ENCODE measurements around the gene HEBP2. TPM values are rescaled to one million over a fixed set of nuclear protein-coding genes. Genes with fewer than 3 reads are reported as not detected.
A peak's percentile ranks its signal among the peaks of the same experiment; 100 is the strongest.
"Not testable (repeated sequence)": the region's sequence is repeated elsewhere in the genome, so short reads cannot be mapped to it uniquely, and the experiment has no call there.

HEBP2 gene
- total RNA-seq, 1 donor from 2014 or later = 18.9 TPM

GRCh38 chr6:138420356-138420755, 16.3 kb downstream of the HEBP2 start:
- Mint-ChIP-seq H3K4me1 (ENCODE audit: low read depth) (peaks cover 7% of the 10 kb centered on the region), H3K9me3 (no peaks in the 10 kb centered on the region), H3K27me3 (ENCODE audit: insufficient read depth) (no peaks in the 10 kb centered on the region), H3K27ac (no peak overlapping the region), H3K4me3 (no peak overlapping the region), H3K36me3 (ENCODE audit: low read depth) (peaks cover 18% of the 10 kb centered on the region)
- intact Hi-C loops (cut with micrococcal nuclease) = no loop called here
- no peak for DNase-seq (ENCODE audit: low spot score)

DNA sequence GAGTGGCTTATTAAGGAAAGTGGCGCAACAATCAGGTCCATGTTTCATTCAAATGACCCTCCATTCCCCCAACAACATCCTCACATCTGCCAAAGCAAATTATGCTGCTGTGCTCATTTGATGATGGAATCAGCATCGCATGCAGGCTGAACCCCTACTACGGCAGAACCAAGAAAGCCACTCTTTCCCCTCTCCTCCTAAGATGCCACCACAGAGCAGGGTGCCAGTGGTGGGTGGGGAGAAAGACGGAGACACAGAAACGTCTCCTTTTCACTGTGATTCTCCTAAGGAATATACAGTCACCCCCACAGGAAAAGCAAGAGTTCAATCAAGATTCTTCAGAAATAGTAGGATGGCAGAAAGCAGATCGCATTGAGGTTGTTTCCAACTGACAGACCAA, 17.1 kb downstream of the HEBP2 start:
- Mint-ChIP-seq H3K9me3 (no peaks in the 10 kb centered on the region), H3K27me3 (ENCODE audit: insufficient read depth) (no peaks in the 10 kb centered on the region), H3K36me3 (ENCODE audit: low read depth) (peaks cover 16% of the 10 kb centered on the region), H3K4me3 (no peak overlapping the region), H3K4me1 (ENCODE audit: low read depth) (peaks cover 7% of the 10 kb centered on the region), H3K27ac (no peak overlapping the region)
- intact Hi-C loops (cut with micrococcal nuclease) = no loop called here
- no peak for DNase-seq (ENCODE audit: low spot score)

- H3K4me3 Mint-ChIP-seq = no peak overlapping the region
- H3K9me3 Mint-ChIP-seq = no peaks in the 10 kb centered on the region
- no peak for DNase-seq (ENCODE audit: low spot score)
- H3K36me3 Mint-ChIP-seq (ENCODE audit: low read depth) = peaks cover 15% of the 10 kb centered on the region
- intact Hi-C loops (cut with micrococcal nuclease) = no loop called here
- H3K27me3 Mint-ChIP-seq (ENCODE audit: insufficient read depth) = no peaks in the 10 kb centered on the region
- H3K4me1 Mint-ChIP-seq (ENCODE audit: low read depth) = peaks cover 7% of the 10 kb centered on the region
- H3K27ac Mint-ChIP-seq = no peak overlapping the region
Observed at GRCh38 chr6:138421608-138422007, 17.6 kb downstream of the HEBP2 start.

- Mint-ChIP-seq H3K27me3 (ENCODE audit: insufficient read depth) (no peaks in the 10 kb centered on the region), H3K36me3 (ENCODE audit: low read depth) (peaks cover 10% of the 10 kb centered on the region), H3K27ac (no peak overlapping the region), H3K9me3 (no peaks in the 10 kb centered on the region), H3K4me3 (no peak overlapping the region), H3K4me1 (ENCODE audit: low read depth) (peaks cover 7% of the 10 kb centered on the region)
- intact Hi-C loops (cut with micrococcal nuclease) = no loop called here
- DNase-seq (ENCODE audit: low spot score) = no peak
Observed at GRCh38 chr6:138422861-138423260, 18.8 kb downstream of the HEBP2 start.

DNA sequence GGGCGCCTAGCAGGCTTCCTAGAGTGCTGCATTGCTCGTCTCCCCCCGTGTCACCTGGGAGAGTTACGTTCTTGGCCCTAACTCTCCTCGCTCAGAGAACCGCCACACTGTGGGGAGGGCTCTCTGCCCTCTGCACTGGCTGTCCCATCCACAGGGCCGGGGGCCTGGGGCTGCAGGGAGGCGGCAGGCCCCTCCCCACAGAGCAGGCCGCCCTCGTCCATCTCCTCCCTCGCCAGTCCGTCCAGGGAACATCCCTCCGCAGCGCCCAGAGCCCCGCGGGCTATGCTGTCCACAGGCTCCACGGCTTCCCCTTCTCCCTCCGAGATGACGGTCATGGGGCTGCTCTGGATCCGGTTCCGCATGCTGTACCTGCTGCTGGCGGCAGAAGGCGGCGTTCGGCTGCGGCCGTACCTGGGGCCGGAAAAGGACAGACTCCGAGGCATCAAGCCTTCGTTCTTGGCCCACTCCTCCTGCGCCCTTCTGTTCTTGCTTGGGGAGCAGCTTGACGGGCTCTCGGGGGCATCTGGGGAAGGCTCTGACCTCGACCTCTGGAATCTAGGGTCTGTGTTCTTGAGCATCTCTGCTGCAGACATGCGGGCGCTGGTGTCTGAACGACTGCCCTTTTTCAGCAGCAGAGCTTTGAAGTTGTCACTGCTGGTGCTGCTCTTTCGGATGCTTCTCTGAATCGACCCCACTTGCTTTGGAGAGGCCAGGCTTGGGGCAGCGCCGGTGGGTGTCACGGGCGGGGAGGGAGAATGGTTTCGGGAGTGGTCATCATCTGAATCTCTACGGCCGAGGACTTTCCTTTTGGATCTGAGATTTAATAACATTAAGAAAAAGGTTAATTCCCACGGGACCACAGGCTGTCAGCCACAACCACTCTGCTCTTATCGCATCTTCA, 20.2 kb downstream of the HEBP2 start:
- no peaks in the 10 kb centered on the region for H3K9me3 Mint-ChIP-seq
- no peak overlapping the region for H3K27ac Mint-ChIP-seq
- peaks cover 9% of the 10 kb centered on the region for H3K4me1 Mint-ChIP-seq (ENCODE audit: low read depth)
- no peak overlapping the region for H3K4me3 Mint-ChIP-seq
- no peaks in the 10 kb centered on the region for H3K27me3 Mint-ChIP-seq (ENCODE audit: insufficient read depth)
- no peak for DNase-seq (ENCODE audit: low spot score)
- intact Hi-C loops (cut with micrococcal nuclease) = no loop called here
- H3K36me3 Mint-ChIP-seq (ENCODE audit: low read depth) = no peaks in the 10 kb centered on the region

GRCh38 chr6:138425256-138425655, 21.2 kb downstream of the HEBP2 start:
- intact Hi-C loops (cut with micrococcal nuclease); H3K4me3 Mint-ChIP-seq; H3K9me3 Mint-ChIP-seq; H3K27ac Mint-ChIP-seq; H3K36me3 Mint-ChIP-seq (ENCODE audit: low read depth); DNase-seq (ENCODE audit: low spot score); H3K27me3 Mint-ChIP-seq (ENCODE audit: insufficient read depth): not testable (repeated sequence)
- peaks cover 12% of the 10 kb centered on the region for H3K4me1 Mint-ChIP-seq (ENCODE audit: low read depth)

DNA sequence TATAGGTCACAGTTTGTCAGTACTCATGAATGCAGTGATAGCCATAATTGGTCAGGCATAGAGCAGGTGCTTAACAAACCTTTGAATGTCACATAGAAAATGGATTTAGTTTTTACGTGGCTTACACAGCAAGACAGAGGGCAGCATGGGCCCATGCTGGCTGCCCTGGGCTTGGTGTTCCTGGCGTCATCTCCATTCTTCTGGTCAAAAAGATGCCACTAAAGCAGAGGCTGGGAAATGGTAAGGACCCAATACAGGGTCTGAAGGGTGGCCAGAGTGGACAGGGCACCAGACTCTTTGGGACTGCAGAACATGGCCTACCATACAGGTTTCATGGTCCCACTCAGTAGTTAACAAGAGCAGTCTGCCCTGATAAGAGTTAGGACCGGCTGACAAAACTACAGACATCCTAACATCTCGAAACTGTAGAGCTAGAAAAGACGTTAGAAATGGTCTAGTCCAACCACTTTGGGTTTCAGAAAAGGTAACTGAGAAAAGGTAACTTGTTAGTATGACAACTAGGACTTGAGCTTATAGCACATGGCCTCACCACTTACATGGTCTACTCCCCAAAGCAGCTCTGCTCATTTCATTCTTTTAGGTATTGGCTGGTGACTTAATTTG, 22.6 kb downstream of the HEBP2 start:
- peaks cover 12% of the 10 kb centered on the region for H3K4me1 Mint-ChIP-seq (ENCODE audit: low read depth)
- H3K4me3 Mint-ChIP-seq = no peak overlapping the region
- peaks cover 1% of the 10 kb centered on the region for H3K27me3 Mint-ChIP-seq (ENCODE audit: insufficient read depth)
- DNase-seq (ENCODE audit: low spot score) = no peak
- no peak overlapping the region for H3K27ac Mint-ChIP-seq
- H3K9me3 Mint-ChIP-seq = no peaks in the 10 kb centered on the region
- no peaks in the 10 kb centered on the region for H3K36me3 Mint-ChIP-seq (ENCODE audit: low read depth)
- intact Hi-C loops (cut with micrococcal nuclease) = no loop called here

- no peak for DNase-seq (ENCODE audit: low spot score)
- no peak overlapping the region for H3K27ac Mint-ChIP-seq
- peaks cover 1% of the 10 kb centered on the region for H3K27me3 Mint-ChIP-seq (ENCODE audit: insufficient read depth)
- H3K4me3 Mint-ChIP-seq = no peak overlapping the region
- no peaks in the 10 kb centered on the region for H3K36me3 Mint-ChIP-seq (ENCODE audit: low read depth)
- intact Hi-C loops (cut with micrococcal nuclease) = loop anchor here (2.0 kb wide), 2 partner anchors 163 to 311 kb away; no protein-coding TSS in a partner anchor
- H3K9me3 Mint-ChIP-seq = no peaks in the 10 kb centered on the region
- peaks cover 12% of the 10 kb centered on the region for H3K4me1 Mint-ChIP-seq (ENCODE audit: low read depth)
Observed at GRCh38 chr6:138427701-138428100, 23.7 kb downstream of the HEBP2 start.

DNA sequence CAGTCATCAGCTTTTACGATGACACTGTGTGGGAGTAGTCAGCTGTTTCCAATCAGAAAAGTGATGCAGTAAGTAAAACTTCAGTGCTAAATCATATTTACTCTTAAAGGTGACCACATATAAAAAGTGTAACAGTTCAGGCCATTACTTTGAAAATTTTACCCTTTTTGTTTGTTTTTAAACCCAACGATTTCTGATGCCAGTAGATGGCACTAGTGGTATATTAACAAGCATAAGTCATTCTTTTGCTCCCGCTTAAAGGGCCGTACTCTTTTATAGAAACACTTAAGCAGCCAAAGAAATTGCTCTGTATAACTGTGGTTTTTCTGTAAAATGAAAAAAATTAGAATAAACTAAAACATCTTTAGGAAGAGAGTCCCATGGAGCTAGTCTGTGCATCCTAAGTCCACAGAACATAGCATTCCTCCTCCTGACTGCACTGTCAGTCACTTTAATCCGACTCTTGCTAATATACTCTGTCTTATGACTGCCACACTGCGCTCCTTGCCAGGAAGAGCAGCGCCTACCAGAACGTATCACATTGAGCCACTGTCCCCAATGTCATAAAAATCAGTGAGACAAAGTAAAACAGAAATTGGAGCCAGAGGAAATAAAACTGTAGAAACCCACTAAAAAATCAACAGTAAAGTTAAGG, 25.0 kb downstream of the HEBP2 start:
- Mint-ChIP-seq H3K9me3 (no peaks in the 10 kb centered on the region), H3K27ac (no peak overlapping the region), H3K36me3 (ENCODE audit: low read depth) (no peaks in the 10 kb centered on the region), H3K4me1 (ENCODE audit: low read depth) (peaks cover 5% of the 10 kb centered on the region), H3K4me3 (no peak overlapping the region), H3K27me3 (ENCODE audit: insufficient read depth) (peaks cover 1% of the 10 kb centered on the region)
- DNase-seq (ENCODE audit: low spot score) = no peak
- intact Hi-C loops (cut with micrococcal nuclease) = loop anchor here (1.0 to 2.0 kb wide), 5 partner anchors 80 to 336 kb away; no protein-coding TSS in a partner anchor

GRCh38 chr6:138429761-138430160, 25.7 kb downstream of the HEBP2 start:
- Mint-ChIP-seq H3K27me3 (ENCODE audit: insufficient read depth) (peaks cover 1% of the 10 kb centered on the region), H3K36me3 (ENCODE audit: low read depth) (no peaks in the 10 kb centered on the region), H3K27ac (no peak overlapping the region), H3K4me1 (ENCODE audit: low read depth) (peaks cover 5% of the 10 kb centered on the region), H3K9me3 (no peaks in the 10 kb centered on the region), H3K4me3 (no peak overlapping the region)
- DNase-seq (ENCODE audit: low spot score) = no peak
- intact Hi-C loops (cut with micrococcal nuclease) = loop anchor here (1.0 to 2.0 kb wide), 5 partner anchors 80 to 336 kb away; no protein-coding TSS in a partner anchor

- no peak overlapping the region for H3K27ac Mint-ChIP-seq
- no peaks in the 10 kb centered on the region for H3K36me3 Mint-ChIP-seq (ENCODE audit: low read depth)
- intact Hi-C loops (cut with micrococcal nuclease) = no loop called here
- H3K4me3 Mint-ChIP-seq = no peak overlapping the region
- DNase-seq (ENCODE audit: low spot score) = no peak
- peaks cover 5% of the 10 kb centered on the region for H3K4me1 Mint-ChIP-seq (ENCODE audit: low read depth)
- peaks cover 1% of the 10 kb centered on the region for H3K27me3 Mint-ChIP-seq (ENCODE audit: insufficient read depth)
- no peaks in the 10 kb centered on the region for H3K9me3 Mint-ChIP-seq
Observed at GRCh38 chr6:138430361-138431145, 26.5 kb downstream of the HEBP2 start.

GRCh38 chr6:138431256-138432062, 27.4 kb downstream of the HEBP2 start:
- Mint-ChIP-seq H3K36me3 (ENCODE audit: low read depth) (no peaks in the 10 kb centered on the region), H3K27ac (peak overlapping the region; percentile 8), H3K27me3 (ENCODE audit: insufficient read depth) (peaks cover 1% of the 10 kb centered on the region), H3K4me3 (no peak overlapping the region), H3K4me1 (ENCODE audit: low read depth) (peaks cover 5% of the 10 kb centered on the region), H3K9me3 (no peaks in the 10 kb centered on the region)
- intact Hi-C loops (cut with micrococcal nuclease) = no loop called here
- DNase-seq (ENCODE audit: low spot score) = no peak
